GM19099 (cell line): ENCODE data around the gene LIMS1.

Source experiments
- POLR2A ChIP-seq: IDR thresholded peaks from 3 replicates; pipeline ENCODE4 v1.6.1; 2011; ENCODE audit warnings: low read depth; ENCODE audit not compliant: insufficient read length; ENCODE audit errors: extremely low read depth

LIMS1 gene

GRCh38 chr2:108594982-108595464, 60.8 kb downstream of the LIMS1 start:
- TF ChIP-seq POLR2A: no peak

- no peak for TF ChIP-seq POLR2A
These were observed 68.2 kb downstream of the LIMS1 start for GRCh38 chr2:108602422-108602821.

DNA sequence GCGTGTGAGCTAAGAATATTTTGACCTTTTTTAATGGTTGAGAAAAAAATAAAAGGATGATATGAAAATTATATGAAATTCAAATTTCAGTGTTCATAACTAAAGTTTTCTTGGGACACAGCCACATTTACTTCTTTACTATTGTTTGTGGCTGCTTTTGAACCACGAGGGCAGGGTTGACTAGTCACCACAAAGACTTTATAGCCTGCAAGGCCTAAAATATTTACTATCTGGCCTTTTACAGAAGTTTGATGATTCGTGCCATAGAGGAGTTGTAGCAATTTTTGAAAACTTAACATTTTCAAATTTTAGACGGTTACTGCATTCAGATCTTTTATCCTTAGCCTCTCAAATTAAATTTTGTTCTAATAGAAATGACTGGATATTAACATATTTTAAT, 69.9 kb downstream of the LIMS1 start:
- TF ChIP-seq POLR2A: no peak

- TF ChIP-seq POLR2A: no peak
These were observed 71.7 kb downstream of the LIMS1 start for GRCh38 chr2:108605947-108606346.

GRCh38 chr2:108607706-108608301, 73.5 kb downstream of the LIMS1 start:
- no peak for TF ChIP-seq POLR2A

- no peak for TF ChIP-seq POLR2A
These were observed 76.8 kb downstream of the LIMS1 start for GRCh38 chr2:108611021-108611420.

GRCh38 chr2:108612153-108612513, 77.9 kb downstream of the LIMS1 start:
- no peak for TF ChIP-seq POLR2A

DNA sequence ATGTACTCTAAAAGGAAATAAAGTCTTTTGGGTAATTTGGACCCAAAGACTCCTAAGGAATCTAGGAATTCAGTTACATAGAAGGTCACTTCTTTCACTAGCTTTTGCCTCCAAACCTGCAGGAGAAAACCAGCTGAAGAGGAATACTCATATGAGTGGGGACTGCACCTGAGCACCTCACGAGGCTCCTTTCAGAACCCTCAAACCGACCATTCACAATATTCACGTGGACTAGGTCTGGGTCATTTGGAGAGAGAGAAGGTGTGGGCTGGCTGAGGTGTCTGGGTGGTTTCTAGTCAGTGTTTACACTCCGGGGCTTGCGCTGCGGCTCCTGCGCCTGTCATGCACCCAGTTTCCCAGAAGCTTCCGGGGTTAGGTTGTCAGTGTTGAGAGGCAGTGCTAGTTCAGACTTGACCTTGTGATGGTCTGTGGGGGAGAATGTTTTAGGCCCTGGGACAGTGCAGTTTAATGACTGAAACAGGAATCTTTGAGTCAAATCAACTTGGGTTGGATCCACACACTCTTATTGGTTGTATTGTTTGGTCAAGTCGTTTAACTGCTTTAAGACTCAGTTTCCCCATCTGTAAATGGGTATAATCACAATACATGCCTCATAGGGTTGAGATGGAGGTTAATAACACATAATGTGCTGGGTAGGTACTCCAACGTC, 78.4 kb downstream of the LIMS1 start:
- no peak for TF ChIP-seq POLR2A

GRCh38 chr2:108613261-108614042, 79.2 kb downstream of the LIMS1 start:
- no peak for TF ChIP-seq POLR2A

DNA sequence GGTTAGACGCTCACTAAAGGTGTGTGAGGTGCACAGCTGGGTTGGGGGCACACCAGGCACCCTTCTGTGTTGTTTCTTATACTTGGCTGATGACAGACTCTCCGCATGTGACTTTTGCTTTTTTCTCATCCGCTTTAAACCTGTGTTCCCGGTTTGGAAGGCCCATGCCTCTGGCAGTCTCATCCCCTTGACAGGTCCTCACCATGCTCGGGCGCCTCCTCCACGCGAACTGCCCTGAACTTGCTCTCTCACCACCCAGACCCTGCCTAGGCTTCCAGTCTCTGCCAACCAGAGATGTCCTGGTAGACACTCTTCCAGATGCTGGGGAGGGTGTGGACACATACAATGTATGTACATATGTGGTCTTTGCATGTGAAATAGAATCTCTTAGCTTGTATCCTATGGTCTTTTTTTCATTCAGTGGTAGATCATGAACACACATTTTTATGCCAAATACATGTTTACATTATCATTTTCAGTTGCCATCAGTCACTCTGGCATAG, 79.8 kb downstream of the LIMS1 start:
- TF ChIP-seq POLR2A: no peak

DNA sequence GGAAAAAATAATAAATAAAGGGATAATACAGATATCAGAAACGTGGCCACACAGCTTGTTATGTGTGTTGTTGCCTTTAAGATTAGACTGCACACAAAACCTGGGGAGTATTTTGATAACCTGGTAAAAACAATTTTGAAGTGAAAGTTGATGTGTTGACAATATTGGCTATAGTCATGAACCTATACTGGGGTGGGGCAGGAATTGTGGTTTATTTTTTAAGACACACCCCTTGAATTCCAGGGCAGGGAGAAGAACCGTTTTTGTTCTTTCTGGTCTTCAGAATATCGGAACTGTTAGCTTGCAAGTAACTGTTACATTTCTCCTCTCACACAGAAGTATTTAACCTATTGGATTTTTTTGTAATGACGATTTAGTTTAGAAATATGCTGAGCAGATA, 80.4 kb downstream of the LIMS1 start:
- TF ChIP-seq POLR2A: no peak

DNA sequence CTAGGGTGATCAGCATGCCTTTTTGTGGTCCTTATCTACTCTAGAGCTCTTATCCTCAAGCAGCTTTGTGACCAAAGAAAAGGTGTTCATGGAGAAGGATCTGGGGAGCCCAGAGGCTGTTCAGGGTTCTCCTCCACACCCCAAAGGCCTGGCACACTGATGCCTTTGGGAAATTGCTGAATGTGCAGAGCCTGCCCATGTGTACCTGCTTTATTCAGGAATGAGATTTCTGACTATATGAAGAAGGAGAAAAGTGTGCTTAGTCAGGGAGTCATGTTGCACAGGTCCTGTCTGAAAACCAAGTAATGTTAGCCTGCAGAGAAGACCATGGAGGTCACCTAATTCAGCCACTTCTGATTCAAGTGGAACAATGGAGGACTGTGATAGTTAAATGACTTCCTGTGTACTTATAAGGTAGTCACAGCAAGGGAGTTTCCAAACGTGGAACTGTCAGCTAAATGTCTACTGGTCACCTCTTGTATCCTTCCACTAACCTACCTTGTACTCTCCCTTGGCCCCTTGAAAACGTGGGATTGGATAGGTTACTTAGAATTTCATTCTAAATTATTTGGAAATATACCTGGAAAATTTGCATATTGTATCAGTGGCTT, 81.3 kb downstream of the LIMS1 start:
- TF ChIP-seq POLR2A: no peak

- no peak for TF ChIP-seq POLR2A
These were observed 82.0 kb downstream of the LIMS1 start for GRCh38 chr2:108616318-108616717.

GRCh38 chr2:108616751-108617161, 82.5 kb downstream of the LIMS1 start:
- no peak for TF ChIP-seq POLR2A

GRCh38 chr2:108617617-108618016, 83.3 kb downstream of the LIMS1 start:
- no peak for TF ChIP-seq POLR2A
